Measurements from ENCODE around the gene TEX29. TPM values are rescaled to one million over a fixed set of nuclear protein-coding genes. Genes with fewer than 3 reads are reported as not detected.

The TEX29 gene
- total RNA-seq, 4 donors from 2014 or later: 2.4 TPM; not detected in 3

GRCh38 chr13:111296417-111296816, 24.0 kb upstream of the TEX29 start:
- no peaks in the 10 kb centered on the region for H3K9me3 ChIP-seq
- 75% methylated on average over 6 of the region's 6 CpGs for WGBS, 2 donors
- no peaks in the 10 kb centered on the region for H3K4me1 ChIP-seq
- H3K27me3 ChIP-seq: no peaks in the 10 kb centered on the region
- H3K36me3 ChIP-seq: peaks cover 0 to 84% (median 2%) of the 10 kb centered on the region in 3 donors
- H3K27ac ChIP-seq: no peak overlapping the region
- no peak overlapping the region for H3K4me3 ChIP-seq
- no peak for DNase-seq (ENCODE audit: low spot score in 2 of 2)
- TF ChIP-seq POLR2A (IDR thresholded peaks at IDR 0.05) (no peak), EP300 (IDR thresholded peaks at IDR 0.05) (no peak)

GRCh38 chr13:111298214-111298975, 22.0 kb upstream of the TEX29 start:
- WGBS, 2 donors: 86 to 88% methylated on average over 13 of the region's 13 CpGs
- Histone ChIP-seq H3K4me3 (no peak overlapping the region), H3K4me1 (no peaks in the 10 kb centered on the region), H3K36me3 (peaks cover 0 to 85% (median 19%) of the 10 kb centered on the region in 3 donors), H3K27me3 (no peaks in the 10 kb centered on the region), H3K27ac (no peak overlapping the region), H3K9me3 (no peaks in the 10 kb centered on the region)
- DNase-seq (ENCODE audit: low spot score in 2 of 2): no peak
- TF ChIP-seq CTCF (IDR thresholded peaks at IDR 0.05): no peak
- TF ChIP-seq POLR2A (IDR thresholded peaks at IDR 0.05): no peak
- no peak for TF ChIP-seq EP300 (IDR thresholded peaks at IDR 0.05)

GRCh38 chr13:111302045-111302726, 18.3 kb upstream of the TEX29 start:
- DNase-seq (ENCODE audit: low spot score in 2 of 2): no peak
- Histone ChIP-seq H3K27ac (no peak overlapping the region), H3K36me3 (peaks cover 4 to 95% (median 37%) of the 10 kb centered on the region in 3 donors), H3K27me3 (no peaks in the 10 kb centered on the region), H3K4me1 (no peaks in the 10 kb centered on the region), H3K9me3 (no peaks in the 10 kb centered on the region), H3K4me3 (no peak overlapping the region)
- TF ChIP-seq CTCF (IDR thresholded peaks at IDR 0.05) (no peak), EP300 (IDR thresholded peaks at IDR 0.05) (no peak), POLR2A (IDR thresholded peaks at IDR 0.05) (no peak)
- WGBS, 2 donors: 92 to 96% methylated on average over 22 of the region's 22 CpGs

GRCh38 chr13:111303559-111303958, 16.9 kb upstream of the TEX29 start:
- H3K36me3 ChIP-seq: peaks cover 7 to 94% (median 37%) of the 10 kb centered on the region in 3 donors
- no peak for TF ChIP-seq POLR2A (IDR thresholded peaks at IDR 0.05)
- TF ChIP-seq CTCF (IDR thresholded peaks at IDR 0.05): no peak
- TF ChIP-seq EP300 (IDR thresholded peaks at IDR 0.05): no peak
- WGBS, 2 donors: 94 to 96% methylated on average over 11 of the region's 11 CpGs

GRCh38 chr13:111304041-111304544, 16.3 kb upstream of the TEX29 start:
- no peak overlapping the region for H3K27ac ChIP-seq
- 85 to 93% methylated on average over 15 of the region's 15 CpGs for WGBS, 2 donors
- no peak overlapping the region for H3K4me3 ChIP-seq
- DNase-seq (ENCODE audit: low spot score in 2 of 2): no peak
- H3K27me3 ChIP-seq: no peaks in the 10 kb centered on the region
- no peak for TF ChIP-seq EP300 (IDR thresholded peaks at IDR 0.05)
- no peak for TF ChIP-seq CTCF (IDR thresholded peaks at IDR 0.05)
- no peak for TF ChIP-seq POLR2A (IDR thresholded peaks at IDR 0.05)
- no peaks in the 10 kb centered on the region for H3K4me1 ChIP-seq
- no peaks in the 10 kb centered on the region for H3K9me3 ChIP-seq
- peaks cover 7 to 94% (median 37%) of the 10 kb centered on the region in 3 donors for H3K36me3 ChIP-seq

More at GRCh38 chr13:111303559-111303958, 16.9 kb upstream of the TEX29 start:
- Histone ChIP-seq H3K4me1 (no peaks in the 10 kb centered on the region), H3K27ac (no peak overlapping the region), H3K4me3 (no peak overlapping the region), H3K27me3 (no peaks in the 10 kb centered on the region), H3K9me3 (no peaks in the 10 kb centered on the region)
- DNase-seq (ENCODE audit: low spot score in 2 of 2): no peak
